ENCODE data around the gene ARHGDIB. TPM values are rescaled to one million over a fixed set of nuclear protein-coding genes. Genes with fewer than 3 reads are reported as not detected.

ARHGDIB gene
- total RNA-seq, 1 experiment from 2014 or later = 1.2 TPM

- H3K27me3 ChIP-seq = no peaks in the 10 kb centered on the region
- no peaks in the 10 kb centered on the region for H3K36me3 ChIP-seq
- H3K4me3 ChIP-seq = no peak overlapping the region
- peak in 1 of 2 experiments; percentile 15 for DNase-seq
- H3K27ac ChIP-seq = no peak overlapping the region
- H3K9me3 ChIP-seq (replicated peaks) = 0 out of 2 replicates have a peak, but pooled peaks cover 5% of the 10 kb centered on the region
- peaks cover 6% of the 10 kb centered on the region; the same call in 1 of the 2 replicates for H3K4me1 ChIP-seq
Measured at GRCh38 chr12:14993117-14993516, 31.7 kb upstream of the ARHGDIB start.

- Histone ChIP-seq H3K27me3 (no peaks in the 10 kb centered on the region), H3K27ac (no peak overlapping the region), H3K4me1 (peaks cover 6% of the 10 kb centered on the region; the same call in 1 of the 2 replicates), H3K4me3 (no peak overlapping the region), H3K9me3 (replicated peaks) (0 out of 2 replicates have a peak, but pooled peaks cover 5% of the 10 kb centered on the region), H3K36me3 (no peaks in the 10 kb centered on the region)
- DNase-seq = no peak
Measured at GRCh38 chr12:14992673-14993072, 31.3 kb upstream of the ARHGDIB start.

- Histone ChIP-seq H3K27me3 (no peaks in the 10 kb centered on the region), H3K4me1 (peaks cover 6% of the 10 kb centered on the region; the same call in 1 of the 2 replicates), H3K27ac (no peak overlapping the region), H3K4me3 (no peak overlapping the region), H3K9me3 (replicated peaks) (0 out of 2 replicates have a peak, but pooled peaks cover 5% of the 10 kb centered on the region), H3K36me3 (no peaks in the 10 kb centered on the region)
- DNase-seq = no peak
Measured at GRCh38 chr12:14991069-14991468, 29.7 kb upstream of the ARHGDIB start.

- no peak overlapping the region for H3K4me3 ChIP-seq
- H3K36me3 ChIP-seq = no peaks in the 10 kb centered on the region
- no peak for DNase-seq
- H3K4me1 ChIP-seq = peaks cover 6% of the 10 kb centered on the region; the same call in 1 of the 2 replicates
- H3K9me3 ChIP-seq (replicated peaks) = 0 out of 2 replicates have a peak, but pooled peaks cover 5% of the 10 kb centered on the region
- no peak overlapping the region for H3K27ac ChIP-seq
- H3K27me3 ChIP-seq = no peaks in the 10 kb centered on the region
Measured at GRCh38 chr12:14989790-14990189, 28.4 kb upstream of the ARHGDIB start.

GRCh38 chr12:14988035-14988434 is 26.6 kb upstream of the ARHGDIB start:
- Histone ChIP-seq H3K27me3 (no peaks in the 10 kb centered on the region), H3K27ac (no peak overlapping the region), H3K4me3 (no peak overlapping the region), H3K4me1 (peaks cover 4% of the 10 kb centered on the region; the same call in 1 of the 2 replicates), H3K9me3 (replicated peaks) (0 out of 2 replicates have a peak, but pooled peaks cover 5% of the 10 kb centered on the region), H3K36me3 (no peaks in the 10 kb centered on the region)
- no peak for DNase-seq

- Histone ChIP-seq H3K36me3 (no peaks in the 10 kb centered on the region), H3K4me3 (no peak overlapping the region), H3K27me3 (no peaks in the 10 kb centered on the region), H3K27ac (no peak overlapping the region), H3K9me3 (replicated peaks) (0 out of 2 replicates have a peak, but pooled peaks cover 5% of the 10 kb centered on the region), H3K4me1 (no peaks in the 10 kb centered on the region)
- no peak for DNase-seq
Measured at GRCh38 chr12:14986449-14986848, 25.0 kb upstream of the ARHGDIB start.

GRCh38 chr12:14984766-14985285 is 23.4 kb upstream of the ARHGDIB start:
- Histone ChIP-seq H3K27me3 (no peaks in the 10 kb centered on the region), H3K9me3 (replicated peaks) (no peaks in the 10 kb centered on the region), H3K36me3 (no peaks in the 10 kb centered on the region), H3K4me1 (no peaks in the 10 kb centered on the region), H3K4me3 (no peak overlapping the region), H3K27ac (no peak overlapping the region)
- DNase-seq = no peak

GRCh38 chr12:14984036-14984435 is 22.6 kb upstream of the ARHGDIB start:
- Histone ChIP-seq H3K4me3 (no peak overlapping the region), H3K27me3 (no peaks in the 10 kb centered on the region), H3K27ac (no peak overlapping the region), H3K4me1 (no peaks in the 10 kb centered on the region), H3K36me3 (no peaks in the 10 kb centered on the region), H3K9me3 (replicated peaks) (no peaks in the 10 kb centered on the region)
- no peak for DNase-seq

- H3K9me3 ChIP-seq (replicated peaks) = no peaks in the 10 kb centered on the region
- DNase-seq = no peak
- H3K27me3 ChIP-seq = no peaks in the 10 kb centered on the region
- H3K27ac ChIP-seq = no peak overlapping the region
- no peaks in the 10 kb centered on the region for H3K4me1 ChIP-seq
- H3K36me3 ChIP-seq = no peaks in the 10 kb centered on the region
- H3K4me3 ChIP-seq = no peak overlapping the region
Measured at GRCh38 chr12:14982991-14983390, 21.6 kb upstream of the ARHGDIB start.

GRCh38 chr12:14982562-14982961 is 21.2 kb upstream of the ARHGDIB start:
- H3K27ac ChIP-seq = no peak overlapping the region
- no peaks in the 10 kb centered on the region for H3K36me3 ChIP-seq
- no peaks in the 10 kb centered on the region for H3K4me1 ChIP-seq
- H3K4me3 ChIP-seq = no peak overlapping the region
- H3K27me3 ChIP-seq = no peaks in the 10 kb centered on the region
- DNase-seq = no peak
- no peaks in the 10 kb centered on the region for H3K9me3 ChIP-seq (replicated peaks)

GRCh38 chr12:14981049-14981448 is 19.6 kb upstream of the ARHGDIB start:
- no peak overlapping the region for H3K4me3 ChIP-seq
- H3K4me1 ChIP-seq = no peaks in the 10 kb centered on the region
- H3K9me3 ChIP-seq (replicated peaks) = no peaks in the 10 kb centered on the region
- no peaks in the 10 kb centered on the region for H3K36me3 ChIP-seq
- no peak for DNase-seq
- H3K27me3 ChIP-seq = no peaks in the 10 kb centered on the region
- H3K27ac ChIP-seq = no peak overlapping the region

- no peak overlapping the region for H3K4me3 ChIP-seq
- no peak for DNase-seq
- no peaks in the 10 kb centered on the region for H3K4me1 ChIP-seq
- H3K27ac ChIP-seq = no peak overlapping the region
- H3K36me3 ChIP-seq = no peaks in the 10 kb centered on the region
- H3K27me3 ChIP-seq = no peaks in the 10 kb centered on the region
- no peaks in the 10 kb centered on the region for H3K9me3 ChIP-seq (replicated peaks)
Measured at GRCh38 chr12:14979468-14979867, 18.1 kb upstream of the ARHGDIB start.

- H3K27me3 ChIP-seq = no peaks in the 10 kb centered on the region
- no peaks in the 10 kb centered on the region for H3K9me3 ChIP-seq (replicated peaks)
- H3K4me1 ChIP-seq = no peaks in the 10 kb centered on the region
- no peak overlapping the region for H3K4me3 ChIP-seq
- no peak for DNase-seq
- no peaks in the 10 kb centered on the region for H3K36me3 ChIP-seq
- no peak overlapping the region for H3K27ac ChIP-seq
Measured at GRCh38 chr12:14976658-14977057, 15.3 kb upstream of the ARHGDIB start.

GRCh38 chr12:14975457-14975856 is 14.1 kb upstream of the ARHGDIB start:
- no peaks in the 10 kb centered on the region for H3K9me3 ChIP-seq (replicated peaks)
- DNase-seq = no peak
- H3K4me3 ChIP-seq = no peak overlapping the region
- no peak overlapping the region for H3K27ac ChIP-seq
- H3K36me3 ChIP-seq = no peaks in the 10 kb centered on the region
- H3K4me1 ChIP-seq = no peaks in the 10 kb centered on the region
- H3K27me3 ChIP-seq = no peaks in the 10 kb centered on the region

GRCh38 chr12:14974633-14975032 is 13.2 kb upstream of the ARHGDIB start:
- Histone ChIP-seq H3K36me3 (no peaks in the 10 kb centered on the region), H3K27me3 (no peaks in the 10 kb centered on the region), H3K9me3 (replicated peaks) (no peaks in the 10 kb centered on the region), H3K4me3 (no peak overlapping the region), H3K27ac (no peak overlapping the region), H3K4me1 (no peaks in the 10 kb centered on the region)
- no peak for DNase-seq

- no peak for DNase-seq
- Histone ChIP-seq H3K27ac (no peak within 1 kb of the TSS), H3K4me3 (no peak within 1 kb of the TSS), H3K27me3 (no peaks in the 10 kb centered on the region), H3K36me3 (no peaks in the 10 kb centered on the region), H3K9me3 (replicated peaks) (no peaks in the 10 kb centered on the region), H3K4me1 (no peaks in the 10 kb centered on the region)
Measured at GRCh38 chr12:14972816-14973215, 11.4 kb upstream of the ARHGDIB start, which contains the start of gene PDE6H. Gene PDE6H (plus strand): TSS chr12:14973042. CDS start chr12:14978013, 4,971 bp downstream.

Data from SJCRH30 (cell line).